ENCODE data around the gene TBX4.
A peak's percentile ranks its signal among the peaks of the same experiment; 100 is the strongest.
"Not testable (repeated sequence)": the region's sequence is repeated elsewhere in the genome, so short reads cannot be mapped to it uniquely, and the experiment has no call there.

Gene TBX4

DNA sequence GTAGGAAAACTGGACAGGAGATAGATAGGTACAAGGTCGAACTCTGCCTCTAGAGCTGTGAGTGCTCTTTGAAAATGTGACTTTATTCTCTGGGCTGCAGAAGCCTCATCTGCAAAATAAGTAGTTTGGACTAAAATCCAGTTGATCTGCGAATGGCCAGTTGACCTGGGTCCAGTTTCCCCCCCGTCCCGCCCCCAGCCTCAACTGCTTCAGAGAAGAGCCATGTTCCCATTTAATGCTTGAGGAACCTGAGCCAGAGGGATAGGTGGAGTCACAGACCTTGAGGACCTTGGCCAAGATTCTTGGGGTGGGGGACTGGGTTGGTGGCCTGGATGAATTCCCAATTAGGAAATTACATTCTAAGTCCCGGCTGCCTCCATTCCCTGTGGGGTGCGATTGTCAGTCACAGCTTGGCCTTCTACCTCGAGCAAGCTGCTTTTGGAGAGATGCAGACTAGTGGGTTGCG, 38.5 kb upstream of the TBX4 start:
- DNase-seq = no peak

DNA sequence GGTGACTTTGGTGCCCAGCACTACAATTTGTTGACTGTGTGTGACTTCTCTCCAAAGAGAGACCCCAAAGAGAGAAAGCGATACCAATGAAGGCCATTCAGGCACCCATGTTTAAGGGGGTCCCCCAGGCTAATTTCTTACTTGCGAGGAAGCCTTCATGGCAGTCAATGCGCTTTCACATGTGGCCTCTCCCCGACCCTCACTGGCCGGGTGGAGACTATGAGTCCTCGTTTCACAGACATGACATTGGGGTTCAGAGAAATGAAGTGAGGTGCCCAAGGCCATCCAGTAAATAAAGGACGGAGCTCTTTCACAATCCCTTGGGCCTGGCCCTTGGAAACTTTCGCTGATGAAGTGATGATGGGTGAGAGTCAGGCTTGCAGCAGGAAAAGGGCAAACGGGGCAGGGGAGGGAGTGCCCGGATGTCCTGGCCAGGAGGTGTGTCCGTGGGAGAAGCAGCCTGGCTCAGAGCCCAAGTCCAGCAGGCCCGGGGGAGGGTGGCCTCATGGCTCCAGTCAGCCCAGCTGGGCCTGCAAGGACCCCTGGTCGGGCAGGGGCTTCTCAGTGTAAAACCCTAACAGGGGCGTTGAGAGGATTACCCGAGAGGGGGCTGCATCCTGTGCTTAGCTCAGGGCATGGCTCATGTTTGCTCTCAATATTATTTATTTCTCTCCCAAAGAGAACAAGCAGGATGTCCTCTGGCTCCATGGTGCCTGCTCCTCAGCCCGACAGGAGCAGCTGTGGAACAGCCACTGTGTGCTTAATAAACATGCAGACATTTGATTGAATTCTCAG, 37.9 kb upstream of the TBX4 start:
- DNase-seq = no peak

DNA sequence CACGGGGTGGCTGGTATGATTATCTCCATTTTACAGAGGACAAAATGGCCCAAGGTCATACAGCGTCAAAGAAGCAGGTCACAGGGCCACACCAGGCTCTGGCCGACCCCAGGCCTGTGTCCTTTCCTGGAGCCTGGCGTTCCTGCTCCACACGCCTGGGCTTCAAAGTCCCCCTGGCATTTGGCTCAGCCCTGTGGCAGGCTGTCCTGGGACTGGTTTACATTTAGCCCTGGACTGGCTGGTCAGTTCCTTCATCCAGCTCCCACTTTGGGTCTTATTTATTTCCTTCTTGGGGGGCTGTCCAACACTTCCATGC, 37.3 kb upstream of the TBX4 start:
- DNase-seq = no peak

DNA sequence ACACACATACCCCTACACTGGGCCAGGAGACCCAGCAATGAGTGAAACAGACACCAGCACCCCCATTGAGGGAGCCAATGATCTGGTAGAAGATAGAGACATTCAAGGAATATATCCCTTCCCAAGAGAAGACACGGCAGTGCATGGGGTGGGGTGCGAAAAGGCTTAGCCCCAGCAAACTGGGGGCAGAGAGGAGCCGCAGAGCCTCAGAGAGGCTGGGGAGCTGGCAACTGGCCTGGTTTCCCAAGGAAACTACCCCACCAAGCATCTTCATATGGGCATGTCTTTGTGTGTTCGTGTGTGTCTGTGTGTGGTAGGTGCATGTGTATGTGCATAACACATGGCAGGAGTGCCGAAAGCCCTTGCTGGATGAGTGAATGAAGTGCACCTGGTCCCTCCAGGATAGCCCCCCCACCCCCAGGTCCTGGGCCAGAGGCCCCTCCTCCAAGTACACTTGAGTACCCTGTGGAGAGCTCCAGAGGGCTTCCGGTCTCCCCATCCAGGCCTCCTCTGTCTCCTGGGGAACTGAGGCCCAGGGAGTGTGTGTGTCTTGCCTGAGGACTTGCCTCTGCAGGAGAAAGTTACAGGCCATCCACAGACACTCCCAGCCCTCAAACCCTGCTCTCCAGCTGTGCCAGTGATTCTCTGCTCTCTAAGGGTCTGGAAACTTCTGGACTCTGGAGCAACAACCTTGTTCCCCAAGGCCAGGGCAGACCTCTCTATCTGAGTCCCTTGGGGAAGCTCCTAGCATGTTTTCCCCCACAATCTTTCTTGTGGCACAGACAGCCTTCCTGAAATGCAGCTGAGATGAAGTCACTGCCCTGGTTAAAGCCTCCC, 36.6 kb upstream of the TBX4 start:
- no peak for DNase-seq

DNA sequence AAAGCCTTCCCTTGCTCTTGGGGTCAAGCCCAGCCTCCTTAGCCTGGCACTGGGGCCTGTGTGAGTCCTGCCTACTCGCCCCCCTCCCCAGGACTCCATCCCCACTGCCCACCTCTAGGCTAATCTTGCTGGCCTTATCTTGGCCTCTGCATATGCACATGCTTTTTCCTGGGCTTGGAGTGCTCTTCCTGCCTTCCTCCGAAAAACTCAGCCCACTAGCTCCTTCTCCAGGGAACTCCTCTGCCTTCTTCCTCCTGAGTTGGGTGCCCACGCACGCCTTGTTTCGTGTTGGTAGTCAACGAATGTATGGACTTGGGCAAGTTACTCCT, 36.0 kb upstream of the TBX4 start:
- no peak for DNase-seq

DNA sequence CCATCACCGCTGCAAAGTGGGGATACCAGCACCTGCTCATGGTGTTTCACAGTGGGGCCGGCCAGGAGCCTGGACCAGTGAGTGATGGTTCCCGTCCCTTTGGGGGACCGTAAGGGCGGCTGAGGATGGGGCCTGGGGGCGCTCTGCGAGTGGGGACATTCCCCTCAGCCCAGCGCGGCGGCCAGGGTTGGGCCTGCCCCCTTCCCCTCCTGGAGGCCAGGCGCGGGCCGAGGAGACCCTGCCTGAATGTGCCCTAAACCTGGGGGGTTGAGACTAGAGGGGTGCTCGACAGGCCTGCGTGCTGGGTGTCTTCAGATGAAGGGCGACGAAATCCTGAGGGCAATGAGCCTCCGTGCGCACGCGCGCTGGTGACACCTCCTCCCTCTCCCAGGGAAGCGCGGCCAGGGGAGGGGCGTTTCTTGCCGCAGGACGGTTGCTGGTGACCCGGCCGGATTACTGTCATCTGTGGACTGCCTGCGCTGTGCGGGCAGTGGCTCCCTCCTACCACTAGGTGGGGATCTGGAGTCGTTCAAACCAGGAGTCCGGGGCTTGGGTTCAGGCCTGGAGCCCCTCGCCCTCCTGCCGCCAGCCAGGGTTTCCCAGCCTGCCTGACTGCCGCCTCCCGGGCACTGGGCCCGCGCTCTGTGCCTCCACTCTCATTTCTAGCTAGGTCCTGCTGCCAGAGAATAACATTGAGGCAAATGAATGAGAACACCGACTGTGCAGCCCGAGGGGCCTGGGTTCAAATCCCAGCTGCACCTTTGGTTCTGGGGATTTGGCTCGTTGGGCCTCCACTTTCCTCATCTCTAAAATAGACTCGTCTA, 35.5 kb upstream of the TBX4 start:
- peak; percentile 55 for DNase-seq

DNA sequence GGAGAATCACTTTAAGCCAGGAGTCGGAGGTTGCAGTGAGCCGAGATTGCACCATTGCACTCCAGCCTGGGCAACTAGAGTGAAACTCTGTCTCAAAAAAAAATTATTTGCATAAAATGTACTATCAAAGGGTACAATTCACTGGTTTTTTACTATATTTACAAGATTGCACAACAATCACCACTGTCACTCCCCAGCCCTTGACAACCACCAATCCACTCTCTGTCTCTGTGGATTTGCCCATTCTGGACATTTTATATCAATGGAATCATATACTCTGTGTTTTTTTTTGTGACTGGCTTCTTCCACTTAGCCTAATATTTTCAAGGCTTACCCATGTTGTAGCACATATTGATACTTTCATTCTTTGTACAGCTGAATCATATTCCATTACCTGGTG, 33.8 kb upstream of the TBX4 start:
- DNase-seq = no peak

DNA sequence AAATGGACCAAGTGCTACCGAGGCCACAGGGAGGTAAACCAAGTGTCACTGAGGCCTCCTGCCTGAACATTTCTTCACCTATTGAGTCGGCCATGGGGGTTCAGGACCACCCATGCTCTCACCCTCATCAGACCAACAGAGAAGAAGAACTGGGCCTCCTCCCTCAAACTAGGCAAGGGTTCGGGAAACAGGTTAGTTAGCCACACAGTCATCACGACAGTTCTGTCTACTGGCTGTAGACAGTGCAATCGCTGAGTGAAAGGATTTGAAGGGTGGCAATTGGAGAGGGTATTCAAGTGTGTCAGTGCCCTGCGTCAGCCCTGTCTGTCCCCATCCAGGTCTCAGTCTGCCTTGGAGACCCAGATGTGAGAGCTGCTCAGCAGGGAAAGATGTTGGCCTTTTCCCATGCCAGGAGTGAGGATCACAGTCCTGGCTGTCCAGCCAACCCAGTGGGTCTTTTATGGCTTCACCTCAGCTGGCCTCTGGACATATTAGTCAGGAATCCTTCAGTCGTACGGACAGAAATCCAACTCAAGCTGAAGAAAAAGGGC, 32.7 kb upstream of the TBX4 start:
- DNase-seq = no peak

DNA sequence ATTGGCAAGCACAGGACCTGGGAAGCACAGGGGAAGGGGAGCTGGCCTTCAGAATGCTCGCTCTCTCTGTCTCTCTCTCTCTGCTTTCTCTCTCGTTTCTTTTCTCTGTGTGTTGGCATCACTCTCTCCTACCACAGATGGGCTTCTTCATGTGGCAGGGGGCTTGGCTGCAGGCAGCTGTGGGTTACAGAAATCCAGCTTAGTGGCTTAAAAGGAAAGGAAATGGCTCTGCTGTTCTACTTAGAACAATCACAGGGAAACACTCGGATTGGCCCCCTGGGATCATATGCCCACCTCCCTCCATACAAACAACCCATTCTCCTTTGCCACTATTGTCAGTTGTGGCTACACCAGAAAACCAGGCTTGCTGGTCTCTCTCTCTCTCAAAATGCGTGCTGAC, 32.2 kb upstream of the TBX4 start:
- DNase-seq = no peak

DNA sequence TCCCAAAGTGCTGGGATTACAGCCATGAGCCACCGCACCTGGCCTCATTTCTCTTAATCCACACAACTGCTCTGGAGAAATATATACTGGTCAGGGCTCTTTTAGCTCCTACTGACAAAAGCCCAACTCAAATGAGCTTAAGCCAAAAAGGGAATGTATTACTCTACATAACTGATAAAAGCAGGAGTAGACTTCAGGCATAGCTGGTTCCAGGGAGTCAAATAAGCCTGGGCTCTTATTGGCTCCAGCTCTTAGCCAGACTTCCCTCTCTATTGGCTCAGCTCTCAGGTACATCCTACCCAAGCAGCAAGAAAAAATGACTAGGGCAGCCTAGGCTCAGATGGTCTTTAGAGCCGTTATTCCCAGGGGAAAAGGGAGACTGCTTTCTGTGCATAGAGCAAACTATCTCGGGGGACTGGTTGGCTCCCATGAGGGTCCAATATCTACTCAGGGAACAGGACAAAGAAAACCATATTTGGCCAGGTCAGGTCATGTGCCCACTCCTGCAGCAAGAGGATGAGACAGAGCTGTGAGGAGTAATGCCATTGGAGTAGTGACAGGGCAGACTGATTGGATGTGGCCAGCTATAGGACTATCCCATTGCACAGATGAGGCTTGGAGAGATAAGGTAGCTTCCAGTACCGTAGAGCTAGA, 31.4 kb upstream of the TBX4 start:
- DNase-seq = no peak

DNA sequence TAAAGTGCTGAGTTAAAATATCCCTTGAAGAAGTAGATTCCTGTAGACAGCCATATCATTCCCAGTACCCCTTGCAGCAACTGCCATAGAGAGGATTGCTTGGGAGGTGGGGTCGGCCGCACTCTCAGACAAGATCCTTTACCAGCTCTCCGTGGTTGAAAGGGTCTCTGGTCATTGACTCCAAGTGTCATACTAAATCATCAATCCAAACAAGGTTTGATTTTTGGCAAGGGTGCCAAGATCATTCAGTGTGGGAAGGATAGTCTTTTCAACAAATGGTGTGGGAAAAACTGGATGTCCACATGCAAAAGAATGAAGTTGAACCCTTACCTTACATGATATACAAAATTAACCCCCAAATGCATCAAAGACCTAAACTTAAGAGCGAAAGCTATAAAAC, 30.8 kb upstream of the TBX4 start:
- no peak for DNase-seq

DNA sequence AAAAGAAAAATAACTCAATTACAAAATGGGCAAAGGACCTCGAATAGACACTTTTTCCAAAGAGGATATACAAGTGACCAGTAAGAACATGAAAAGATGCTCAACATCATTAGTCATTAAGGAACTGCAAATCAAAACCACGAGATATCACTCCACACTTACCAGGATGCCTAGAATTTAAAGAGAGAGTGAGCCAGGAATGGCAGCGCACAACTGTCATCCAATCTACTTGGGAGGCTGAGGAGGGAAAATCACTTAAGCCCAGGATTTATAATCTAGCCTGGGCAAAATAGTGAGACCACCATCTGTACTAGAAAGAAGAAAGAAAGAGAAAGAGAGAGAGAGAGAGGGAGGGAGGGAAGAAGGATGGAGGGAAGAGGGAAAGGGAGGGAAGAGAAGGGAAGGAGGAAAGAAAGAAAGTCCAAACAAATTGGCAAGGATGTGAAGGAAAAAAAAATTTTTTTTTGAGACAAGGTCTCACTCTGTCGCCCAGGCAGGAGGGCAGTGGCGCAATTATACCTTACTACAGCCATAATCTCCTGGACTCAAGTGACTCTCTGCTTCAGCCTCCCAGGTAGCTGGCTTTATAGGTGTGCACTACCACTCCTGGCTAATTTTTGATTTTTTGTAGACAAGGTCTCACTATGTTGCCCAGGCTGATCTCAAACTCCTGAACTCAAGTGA, 30.0 kb upstream of the TBX4 start:
- DNase-seq = no peak

DNA sequence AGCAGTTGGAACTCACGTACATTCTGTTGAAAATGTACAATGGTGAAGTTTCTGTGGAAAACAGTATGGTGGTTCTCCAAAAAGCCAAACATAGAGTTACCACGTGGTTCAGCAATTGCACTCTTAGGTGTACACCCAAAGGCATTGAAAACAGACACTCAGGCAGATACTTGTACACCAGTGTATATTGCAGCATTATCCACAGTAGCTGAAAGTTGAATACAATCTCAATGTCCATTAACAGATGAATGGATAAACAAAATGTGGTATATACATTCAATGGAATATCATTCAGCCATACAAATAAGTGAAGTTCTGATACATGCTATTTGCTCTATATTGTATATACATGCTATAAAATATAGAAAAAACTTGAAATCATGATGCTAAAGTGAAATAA, 29.4 kb upstream of the TBX4 start:
- no peak for DNase-seq

DNA sequence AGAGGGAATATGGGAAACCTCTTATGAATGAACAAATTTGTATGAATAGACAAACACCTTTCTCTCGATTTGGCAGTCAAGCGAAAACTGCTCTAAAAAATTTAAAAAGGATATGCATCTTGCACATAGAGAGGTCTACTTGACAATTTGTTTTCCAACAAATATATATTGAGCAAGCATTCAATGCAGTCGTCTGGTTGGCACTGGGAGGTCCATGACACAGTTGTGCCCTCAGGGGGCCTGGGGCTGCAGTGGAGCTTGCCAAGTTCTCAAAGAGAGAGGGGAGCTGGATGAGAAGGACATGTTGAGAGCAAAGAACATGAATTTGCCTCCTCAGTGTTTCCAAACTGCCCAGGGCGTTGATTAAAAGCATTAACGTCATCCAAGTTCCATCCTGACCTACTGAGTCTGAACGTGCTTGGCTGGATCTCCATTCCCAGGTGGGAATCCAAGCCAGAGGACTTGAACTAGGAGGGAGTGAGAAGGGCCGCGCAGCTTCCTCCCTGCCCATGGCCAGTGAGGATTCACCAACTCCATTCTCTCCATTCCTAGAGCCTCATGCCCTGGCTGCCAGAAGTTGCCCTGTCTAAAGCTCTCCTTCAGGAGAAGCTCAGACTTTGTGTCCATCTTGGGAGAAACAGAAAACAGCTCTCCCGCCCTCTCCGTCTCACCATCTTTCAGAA, 28.1 kb upstream of the TBX4 start:
- peak; percentile 65 for DNase-seq

DNA sequence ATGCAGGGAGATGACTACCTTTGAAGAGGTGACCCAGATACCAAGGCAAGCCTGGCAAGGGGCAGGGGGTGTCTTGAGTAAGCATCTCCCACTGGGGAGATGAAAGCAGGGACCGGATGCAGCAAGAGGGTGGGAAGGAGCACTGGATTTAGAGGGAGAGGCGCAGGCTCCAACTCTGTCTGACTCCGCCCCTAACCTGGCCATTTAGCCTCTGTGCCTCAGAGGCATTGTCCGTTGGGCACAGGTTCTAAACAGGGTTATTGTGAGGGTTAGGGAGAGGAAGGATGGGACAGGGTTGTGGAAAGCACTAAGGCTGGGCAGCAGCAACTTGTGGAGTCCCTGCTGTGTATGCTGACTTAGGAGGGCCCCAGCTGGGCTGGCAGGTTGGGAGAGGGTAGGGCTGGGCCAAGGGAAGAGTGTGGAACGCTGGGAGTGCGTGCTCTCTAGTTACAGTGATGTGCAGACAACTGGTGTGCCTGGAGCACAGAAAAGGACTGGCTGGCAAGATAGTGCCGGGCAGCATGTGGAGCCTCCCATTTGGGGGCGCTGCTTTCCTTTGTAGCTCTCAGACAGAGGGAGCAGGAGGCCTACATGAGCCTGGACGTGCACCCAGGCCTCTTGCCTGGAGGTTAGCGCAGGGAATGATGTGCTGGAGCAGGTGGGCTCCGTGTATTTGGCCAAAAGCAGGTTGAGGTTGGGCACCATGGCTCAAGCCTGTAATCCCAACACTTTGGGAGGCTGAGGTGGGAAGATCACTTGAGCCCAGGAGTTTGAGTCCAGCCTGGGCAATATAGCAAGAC, 26.3 kb upstream of the TBX4 start:
- no peak for DNase-seq

DNA sequence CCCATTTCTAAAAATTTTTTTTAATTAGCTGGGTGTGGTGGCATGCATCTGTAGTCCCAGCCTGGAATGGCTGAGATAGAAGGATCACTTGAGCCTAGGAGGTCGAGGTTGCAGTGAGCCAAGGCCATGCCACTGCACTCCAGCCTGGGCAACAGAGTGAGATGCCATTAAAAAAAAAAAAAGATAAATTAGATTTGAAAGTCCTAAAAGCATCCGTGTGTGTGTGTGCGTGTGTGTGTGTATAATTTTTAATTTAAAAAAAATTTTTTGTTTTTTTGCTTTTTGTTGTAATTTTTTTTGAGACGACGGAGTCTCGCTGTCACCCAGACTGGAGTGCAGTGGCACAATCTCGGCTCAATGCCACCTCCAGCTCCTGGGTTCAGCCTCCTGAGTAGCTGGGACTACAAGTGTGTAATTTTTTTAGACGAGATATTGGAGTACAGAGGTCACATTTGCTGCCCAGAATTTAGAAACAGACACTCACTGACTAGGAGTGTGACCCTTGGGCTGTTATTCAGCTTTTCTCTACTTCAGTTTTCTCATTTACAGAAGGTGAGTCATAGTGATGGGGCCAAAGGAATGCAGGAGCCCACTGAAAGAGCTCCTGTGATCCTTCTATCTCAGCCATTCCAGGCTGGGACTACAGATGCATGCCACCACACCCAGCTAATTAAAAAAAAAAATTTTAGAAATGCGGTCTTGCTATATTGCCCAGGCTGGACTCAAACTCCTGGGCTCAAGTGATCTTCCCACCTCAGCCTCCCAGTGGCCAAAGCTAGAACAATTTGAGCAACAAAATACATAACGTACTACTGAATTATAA, 25.5 kb upstream of the TBX4 start:
- DNase-seq = no peak

DNA sequence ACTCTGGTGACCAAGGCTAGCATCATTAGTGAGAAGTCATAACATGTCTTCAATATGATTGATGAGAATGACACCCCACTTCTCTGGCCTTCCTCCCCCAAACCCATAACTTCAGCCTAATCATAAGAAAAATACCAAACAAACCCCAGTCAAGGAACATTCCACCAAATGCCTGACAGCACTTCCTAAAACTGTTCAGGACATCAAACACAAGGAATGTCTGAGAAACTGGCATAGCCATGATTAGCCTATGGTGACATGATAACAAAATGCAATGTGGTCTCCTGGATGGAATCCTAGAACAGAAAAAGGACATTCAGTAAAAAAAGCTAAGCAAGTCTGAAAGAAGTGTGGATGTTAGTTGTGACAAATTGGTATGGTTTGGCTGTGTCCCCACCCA, 24.7 kb upstream of the TBX4 start:
- DNase-seq = no peak

DNA sequence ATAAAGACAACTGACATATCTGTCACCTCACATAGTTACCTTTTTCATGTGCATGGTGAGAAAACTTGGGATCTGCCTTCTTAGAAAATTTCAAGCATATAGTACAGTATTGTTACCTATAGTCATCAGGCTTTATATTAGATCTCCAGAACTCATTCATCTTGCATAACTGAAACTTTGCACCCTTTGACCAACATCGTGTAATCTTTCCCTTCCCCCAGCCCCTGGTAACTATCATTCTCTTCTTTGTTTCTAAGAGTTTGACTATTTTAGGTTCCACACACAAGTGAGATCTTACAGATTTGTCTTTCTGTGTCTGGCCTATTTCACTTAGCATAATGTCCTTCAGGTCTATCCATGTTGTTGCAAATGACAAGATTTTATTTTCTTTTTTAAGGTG, 22.9 kb upstream of the TBX4 start:
- no peak for DNase-seq

DNA sequence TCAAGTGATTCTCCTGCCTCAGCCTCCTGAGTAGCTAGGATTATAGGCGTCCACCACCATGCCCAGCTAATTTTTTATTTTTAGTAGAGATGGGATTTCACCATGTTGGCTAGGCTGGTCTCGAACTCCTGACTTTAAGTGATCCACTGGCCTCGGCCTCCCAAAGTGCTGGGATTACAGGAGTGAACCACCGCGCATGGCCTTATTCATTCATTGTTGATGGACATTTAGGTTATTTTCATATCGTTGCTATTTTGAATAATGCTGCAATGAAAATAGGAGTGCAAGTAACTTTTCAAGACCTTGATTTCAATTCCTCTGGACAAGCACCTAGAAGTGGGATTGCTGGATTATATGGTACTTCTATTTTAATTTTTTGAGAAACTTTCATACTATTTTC, 22.4 kb upstream of the TBX4 start:
- DNase-seq = not testable (repeated sequence)

Data from NCI-H345 (cell line).